GM18498 (cell line): ENCODE results near the gene NOTCH2.
"Not testable (repeated sequence)": the region's sequence is repeated elsewhere in the genome, so short reads cannot be mapped to it uniquely, and the experiment has no call there.

Experiments used
- ATAC-seq: cut with Tn5 transposase; IDR thresholded peaks from one replicate; pipeline ENCODE4 v1.9.1; 2021; ENCODE audit warnings: mild to moderate bottlenecking, moderate library complexity; ENCODE audit not compliant: unreplicated experiment

The NOTCH2 gene

GRCh38 chr1:120069920-120070214, 405 bp upstream of the NOTCH2 start:
- not testable (repeated sequence) for ATAC-seq

DNA sequence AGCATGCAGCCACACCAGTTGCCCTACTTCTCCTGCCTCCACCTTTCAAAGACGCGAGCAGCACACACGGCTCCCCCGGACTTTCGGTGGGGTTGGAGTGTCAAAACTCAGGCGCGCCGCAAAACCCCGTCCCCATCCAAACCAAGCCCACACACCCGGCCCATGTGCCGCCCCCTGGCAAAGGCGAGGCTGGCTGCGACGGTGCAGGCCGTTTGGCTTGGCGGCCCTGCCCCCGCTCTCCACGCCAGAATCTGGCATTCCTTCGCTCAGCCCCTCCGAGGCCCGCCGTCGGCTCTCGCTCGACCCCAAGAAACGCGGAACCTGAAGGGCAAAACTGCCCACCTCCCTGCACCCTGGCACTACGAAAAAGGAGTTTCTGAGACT, 787 bp downstream of the NOTCH2 start:
- not testable (repeated sequence) for ATAC-seq

GRCh38 chr1:120048208-120048607, 21.3 kb downstream of the NOTCH2 start:
- not testable (repeated sequence) for ATAC-seq

DNA sequence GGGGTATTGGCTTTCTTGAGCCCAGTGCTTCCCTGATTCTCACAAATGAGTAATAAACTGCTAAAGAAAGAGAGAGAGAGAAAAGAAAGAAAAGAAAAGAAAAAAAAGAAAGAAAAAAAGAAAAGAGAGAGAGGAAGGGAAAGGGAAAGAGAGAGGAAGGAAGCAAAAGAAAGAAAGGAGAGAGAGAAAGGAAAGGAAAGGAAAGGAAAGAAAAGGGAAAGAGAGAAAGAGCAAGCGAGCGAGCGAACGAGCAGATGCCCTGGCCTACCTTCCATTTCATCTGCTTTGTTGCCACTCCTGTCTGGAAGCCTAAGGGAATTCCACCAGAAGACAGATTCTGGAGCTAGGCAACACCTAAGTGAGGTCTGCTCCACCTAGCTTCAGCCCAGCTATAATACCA, 27.7 kb downstream of the NOTCH2 start:
- ATAC-seq: not testable (repeated sequence)

DNA sequence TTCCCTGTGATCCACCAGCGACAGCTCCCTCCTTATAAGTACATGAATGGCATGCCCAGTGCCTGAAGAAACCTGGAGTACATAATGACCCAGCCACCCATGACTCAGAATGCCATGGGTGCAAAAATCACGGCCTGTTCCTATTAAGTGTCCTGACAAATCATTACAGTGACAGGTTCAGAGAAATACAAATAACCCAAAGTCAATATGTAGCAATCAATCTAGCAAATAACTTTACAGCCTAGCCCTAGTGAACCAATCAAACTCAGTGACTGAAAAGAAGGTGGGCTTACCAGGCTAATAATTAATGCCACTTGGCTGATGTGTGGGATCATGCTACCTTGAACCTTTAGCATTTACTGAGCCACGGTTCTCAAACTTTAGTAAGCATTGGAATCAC, 37.2 kb downstream of the NOTCH2 start:
- not testable (repeated sequence) for ATAC-seq

- not testable (repeated sequence) for ATAC-seq
These were observed 45.7 kb downstream of the NOTCH2 start for GRCh38 chr1:120023791-120024190.

DNA sequence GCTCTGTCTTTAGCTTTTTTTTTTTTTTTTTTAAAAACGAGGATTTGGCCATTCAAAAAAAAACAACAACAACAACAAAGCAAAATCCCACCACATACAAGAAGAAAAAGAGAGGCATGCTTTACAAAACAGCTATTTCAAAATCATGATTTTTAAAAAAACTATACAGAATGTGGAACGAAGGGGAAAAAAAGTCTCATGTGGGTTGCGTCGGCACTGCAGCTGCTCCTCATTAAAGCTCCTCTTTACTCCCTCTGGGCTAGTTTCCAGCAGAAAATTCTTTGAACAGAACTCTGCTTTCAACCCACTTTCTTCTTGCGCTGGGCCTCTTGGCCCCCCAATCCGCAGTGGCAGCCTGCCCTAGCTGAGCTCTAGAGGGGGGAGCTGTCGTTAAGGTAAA, 54.5 kb downstream of the NOTCH2 start:
- not testable (repeated sequence) for ATAC-seq

GRCh38 chr1:120008320-120008719, 61.1 kb downstream of the NOTCH2 start:
- ATAC-seq: not testable (repeated sequence)

DNA sequence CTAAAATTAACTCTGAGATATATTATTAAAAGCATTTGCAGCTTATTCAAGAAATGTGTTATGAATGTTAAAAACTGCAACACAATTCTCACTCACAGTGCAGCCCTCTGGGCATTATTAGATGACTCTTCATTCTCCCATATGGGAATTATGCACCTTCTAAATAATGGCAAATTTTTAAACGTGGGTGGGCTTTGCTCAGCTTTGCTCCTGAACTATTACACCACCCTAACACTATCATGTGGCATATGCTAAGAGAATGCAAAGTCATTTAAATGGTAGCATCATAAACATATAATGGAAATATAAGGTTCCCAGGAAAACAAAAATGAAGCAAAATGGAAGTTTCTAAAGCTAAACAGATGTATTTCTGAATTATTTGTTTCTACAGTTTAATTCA, 61.6 kb downstream of the NOTCH2 start:
- ATAC-seq: not testable (repeated sequence)

DNA sequence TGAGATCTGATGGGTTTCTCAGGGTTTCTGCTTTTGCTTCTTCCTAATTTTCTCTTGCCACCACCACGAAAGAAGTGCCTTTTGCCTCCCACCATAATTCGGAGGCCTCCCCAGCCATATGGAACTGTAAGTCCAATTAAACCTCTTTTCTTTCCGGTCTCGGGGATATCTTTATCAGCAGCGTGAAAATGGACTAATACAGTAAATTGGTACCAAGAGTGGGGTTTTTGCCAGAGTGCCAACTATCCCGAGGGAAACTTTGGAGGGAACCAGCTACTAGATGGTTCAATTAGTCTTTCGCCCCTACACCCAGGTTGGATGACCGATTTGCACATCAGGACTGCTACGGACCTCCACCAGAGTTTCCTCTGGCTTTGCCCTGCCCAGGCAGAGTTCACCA, 68.4 kb downstream of the NOTCH2 start:
- not testable (repeated sequence) for ATAC-seq

- ATAC-seq: not testable (repeated sequence)
These were observed 72.6 kb downstream of the NOTCH2 start for GRCh38 chr1:119996731-119997312.

DNA sequence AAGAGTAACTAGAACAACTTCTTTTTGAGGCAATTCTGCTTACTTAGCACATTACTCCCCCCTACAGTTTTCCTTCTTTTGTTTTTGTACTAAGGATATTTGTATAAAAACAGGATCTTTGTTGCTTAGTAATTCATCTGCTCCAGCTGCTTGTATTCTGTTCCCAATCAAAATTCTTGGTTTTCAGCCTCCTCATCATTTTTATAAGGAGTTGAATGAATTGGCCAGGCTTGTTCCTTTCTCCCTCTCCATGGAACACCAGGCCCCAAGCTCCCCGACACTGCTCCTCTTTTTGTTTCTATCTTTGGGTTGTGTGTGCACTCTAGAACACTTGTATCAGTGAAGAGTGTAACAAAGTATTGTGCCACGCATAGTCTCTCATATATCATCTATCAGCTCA, 73.5 kb downstream of the NOTCH2 start:
- not testable (repeated sequence) for ATAC-seq

- peak; percentile 48 for ATAC-seq
These were observed 81.0 kb downstream of the NOTCH2 start for GRCh38 chr1:119988306-119989062.

DNA sequence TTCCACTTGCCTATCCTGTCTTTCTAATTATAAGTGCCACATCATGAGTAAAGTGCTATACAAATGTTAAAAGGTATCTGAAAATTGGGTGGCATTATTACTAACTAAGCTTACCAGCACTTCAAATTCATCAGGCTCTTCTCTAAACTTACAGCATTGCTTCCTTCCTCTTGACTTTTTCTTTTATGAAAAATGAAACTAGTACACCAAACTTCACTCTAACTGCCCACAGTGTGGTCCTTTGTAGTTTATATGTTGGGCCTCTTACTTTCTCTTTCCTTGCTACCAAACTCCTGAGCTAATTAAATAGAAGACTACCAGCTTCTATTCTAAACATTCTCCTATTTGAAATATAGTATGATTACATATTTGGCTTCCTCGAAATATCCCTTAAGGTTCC, 81.8 kb downstream of the NOTCH2 start:
- ATAC-seq: peak; percentile 75

GRCh38 chr1:119987112-119987511, 82.3 kb downstream of the NOTCH2 start:
- ATAC-seq: no peak

DNA sequence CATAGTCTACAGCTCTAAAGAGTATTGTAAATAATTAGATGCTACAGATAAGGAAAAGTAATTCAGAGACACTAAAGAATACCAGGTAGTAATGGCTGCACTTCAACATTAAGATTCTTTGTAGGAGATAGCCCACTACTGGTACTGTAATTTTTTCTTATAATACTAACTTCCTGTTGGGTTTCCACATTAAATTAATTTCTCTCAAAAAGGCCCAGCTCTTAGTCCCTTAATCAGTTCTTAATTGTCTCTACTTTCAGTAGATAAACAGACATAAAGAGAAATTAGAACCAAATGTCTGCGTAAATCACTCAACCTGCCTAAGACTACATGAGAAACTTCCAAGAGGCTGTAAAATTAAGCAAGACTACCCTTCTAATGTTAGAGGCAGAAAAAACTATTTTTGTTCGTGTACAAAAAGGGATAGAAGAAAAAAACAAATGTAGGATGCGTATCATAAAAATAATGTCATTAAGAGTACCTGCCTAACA, 83.4 kb downstream of the NOTCH2 start:
- no peak for ATAC-seq

DNA sequence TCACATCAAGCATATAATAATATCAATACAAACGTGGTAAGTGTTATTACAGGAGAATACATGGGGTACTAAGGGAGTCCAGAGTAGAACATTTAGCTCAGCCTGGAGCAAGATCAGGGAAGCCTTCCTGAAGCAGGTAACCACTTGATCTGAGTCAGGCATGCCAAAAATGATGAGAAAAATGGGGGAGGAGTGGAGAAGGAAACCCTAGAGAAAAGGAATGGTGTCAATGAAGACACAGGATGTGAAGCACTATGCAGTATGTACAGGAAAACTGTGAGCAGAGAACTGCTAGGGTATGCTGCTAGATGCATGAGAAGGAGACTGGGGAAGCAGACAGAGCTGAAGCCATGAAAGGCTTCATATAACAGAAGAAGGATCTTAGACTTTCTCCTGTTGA, 84.7 kb downstream of the NOTCH2 start:
- ATAC-seq: no peak

- ATAC-seq: no peak
These were observed 87.3 kb downstream of the NOTCH2 start for GRCh38 chr1:119981986-119982815.

DNA sequence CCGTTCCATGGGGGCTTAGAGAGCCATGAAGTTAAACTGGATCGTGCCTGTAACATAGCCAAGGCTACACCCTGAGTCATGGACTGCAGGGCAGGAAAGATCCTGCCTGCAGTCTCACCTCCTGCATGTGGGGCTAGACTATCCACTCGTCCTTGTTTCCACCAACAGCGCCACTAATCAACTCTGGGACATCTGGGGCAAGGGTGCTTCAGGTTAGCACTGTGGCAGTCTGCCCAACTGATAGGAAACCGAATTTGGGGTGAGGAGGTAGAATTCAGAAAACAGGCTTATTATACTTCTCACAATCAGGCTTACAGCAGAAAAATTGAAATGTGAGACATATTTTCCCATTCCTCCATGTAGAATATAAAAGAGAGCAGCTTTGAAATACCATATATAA, 88.0 kb downstream of the NOTCH2 start:
- ATAC-seq: no peak

GRCh38 chr1:119978018-119978505, 91.4 kb downstream of the NOTCH2 start:
- no peak for ATAC-seq

GRCh38 chr1:119977113-119977736, 92.2 kb downstream of the NOTCH2 start:
- ATAC-seq: not testable (repeated sequence)
